Measurements from ENCODE around the gene ZNF43.
"Not testable (repeated sequence)": the region's sequence is repeated elsewhere in the genome, so short reads cannot be mapped to it uniquely, and the experiment has no call there.

ZNF43 gene

DNA sequence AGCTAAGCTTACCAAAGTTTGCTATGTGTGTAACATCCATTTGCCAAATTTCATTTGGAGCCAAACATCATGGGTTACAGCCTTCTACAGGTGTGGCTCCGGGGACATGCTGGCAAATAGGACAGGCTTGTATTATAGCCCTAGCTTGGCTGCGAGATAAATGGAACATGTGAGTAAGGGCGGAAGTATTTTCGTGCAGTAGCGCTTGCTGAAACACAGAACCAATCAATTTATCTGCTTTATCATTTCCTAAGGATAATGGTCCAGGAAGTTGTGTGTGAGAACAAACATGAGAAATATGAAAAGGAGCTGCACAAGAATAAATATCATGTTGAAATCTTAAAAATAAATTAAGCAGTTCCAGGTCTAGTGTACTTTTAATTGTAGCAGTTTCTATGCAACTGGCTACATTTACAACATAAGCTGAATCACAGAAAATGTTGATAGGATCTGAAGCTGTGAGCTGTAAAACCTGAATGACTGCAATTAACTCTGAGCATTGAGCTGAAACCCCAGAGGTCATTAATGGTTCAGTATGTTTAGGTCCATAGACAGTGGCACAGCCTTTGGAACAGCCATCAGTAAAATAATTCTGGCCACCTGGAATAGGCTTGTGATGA lies 46.4 kb downstream of the ZNF43 start:
- DNase-seq, result no peak

DNA sequence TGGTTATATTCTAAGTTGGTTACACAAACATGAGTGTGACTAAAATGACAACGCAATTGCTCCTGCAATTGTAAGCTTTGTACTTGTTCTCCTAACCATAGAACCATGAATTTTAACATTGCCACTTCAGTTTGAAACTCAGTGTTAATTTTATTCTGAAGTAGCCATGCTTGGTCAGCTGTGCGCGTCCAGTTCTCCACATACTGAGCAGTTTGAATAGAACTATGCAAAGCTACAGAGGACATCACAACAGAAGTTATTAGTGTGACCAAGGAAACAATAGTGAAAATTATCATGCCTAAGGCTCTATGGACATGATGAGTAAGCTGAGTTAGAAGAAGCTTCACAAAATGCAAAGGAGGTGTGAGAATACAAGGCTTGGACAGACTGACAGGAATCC lies 49.0 kb downstream of the ZNF43 start:
- DNase-seq, result no peak

DNA sequence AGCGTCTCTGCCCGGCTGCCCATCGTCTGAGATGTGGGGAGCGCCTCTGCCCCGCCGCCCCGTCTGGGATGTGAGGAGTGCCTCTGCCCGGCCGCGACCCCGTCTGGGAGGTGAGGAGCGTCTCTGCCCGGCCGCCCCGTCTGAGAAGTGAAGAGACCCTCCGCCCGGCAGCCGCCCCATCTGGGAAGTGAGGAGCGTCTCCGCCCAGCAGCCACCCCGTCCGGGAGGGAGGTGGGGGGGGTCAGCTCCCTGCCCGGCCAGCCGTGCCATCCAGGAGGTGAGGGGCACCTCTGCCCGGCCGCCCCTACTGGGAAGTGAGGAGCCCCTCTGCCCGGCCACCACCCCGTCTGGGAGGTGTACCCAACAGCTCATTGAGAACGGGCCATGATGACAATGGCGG lies 60.2 kb downstream of the ZNF43 start:
- not testable (repeated sequence) for DNase-seq

DNA sequence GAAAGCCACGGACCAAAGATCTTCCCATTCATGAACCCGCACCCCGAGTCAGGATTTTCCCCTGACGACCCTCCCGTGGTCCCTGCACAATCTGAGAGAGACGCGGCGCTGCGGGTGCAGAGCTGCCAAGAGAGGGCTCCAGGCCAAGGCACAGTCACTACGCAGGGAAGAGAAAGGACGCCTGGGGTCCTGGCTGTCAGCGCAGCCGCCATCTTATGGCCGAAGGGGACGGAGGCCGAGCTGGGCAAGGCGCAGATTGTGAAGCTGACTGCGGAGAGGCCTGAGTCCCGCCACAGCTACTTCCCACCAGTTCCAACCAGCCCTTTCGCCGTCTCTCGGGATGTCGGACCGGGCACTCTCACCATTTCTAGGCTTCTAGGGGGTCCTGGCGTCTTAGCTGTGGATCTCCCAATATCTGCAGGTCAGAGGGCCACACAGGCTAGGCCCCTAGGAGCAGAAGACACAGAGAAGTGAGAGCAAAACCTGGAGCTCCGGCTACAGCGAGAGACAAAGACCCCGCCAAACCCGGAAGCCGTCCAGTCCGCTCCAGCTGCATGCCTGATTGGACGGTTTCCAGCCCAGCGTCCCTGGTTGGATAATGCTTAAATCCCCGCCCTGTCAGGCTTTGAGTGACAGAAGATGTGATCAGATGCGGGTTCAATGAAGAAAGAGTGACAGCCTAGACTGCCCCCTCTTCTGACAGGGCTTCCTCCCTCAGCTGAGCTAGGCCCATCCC lies 68.7 kb downstream of the ZNF43 start, which contains the start of gene ZNF100:
ZNF100 (minus strand) TSS at position 515 of the 736 bp plus-strand sequence; CDS start at position 365, 150 bp downstream.
- peak; percentile 98 for DNase-seq

GRCh38 chr19:21766705-21767064 lies 69.3 kb downstream of the ZNF43 start:
- DNase-seq, result not testable (repeated sequence)

- no peak for DNase-seq
Measured at GRCh38 chr19:21765151-21765550, 70.8 kb downstream of the ZNF43 start.

- not testable (repeated sequence) for DNase-seq
Measured at GRCh38 chr19:21761547-21761946, 74.4 kb downstream of the ZNF43 start.

GRCh38 chr19:21758296-21758695 lies 77.7 kb downstream of the ZNF43 start:
- DNase-seq, result no peak

DNA sequence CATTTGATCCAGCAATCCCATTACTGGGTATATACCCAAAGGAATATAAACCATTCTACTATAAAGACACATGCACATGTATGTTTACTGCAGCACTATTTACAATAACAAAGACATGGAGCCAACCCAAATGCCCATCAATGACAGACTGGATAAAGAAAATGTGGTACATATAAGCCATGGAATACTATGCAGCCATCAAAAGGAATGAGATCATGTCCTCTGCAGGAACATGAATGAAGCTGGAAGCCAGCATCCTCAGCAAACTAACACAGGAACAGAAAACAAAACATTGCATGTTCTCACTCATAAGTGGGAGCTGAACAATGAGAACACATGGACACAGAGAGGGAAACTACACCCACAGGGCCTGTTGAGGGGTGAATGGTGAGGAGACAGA lies 80.4 kb downstream of the ZNF43 start:
- DNase-seq, result not testable (repeated sequence)
